AG08395 (cell line): ENCODE data around the gene SMIM33.
"Not testable (repeated sequence)": the region's sequence is repeated elsewhere in the genome, so short reads cannot be mapped to it uniquely, and the experiment has no call there.

Source experiments
- DNase-seq: peaks from one replicate; pipeline ENCODE4 v3.0.0; 2012; ENCODE audit warnings: mixed read lengths, low spot score

SMIM33 gene

DNA sequence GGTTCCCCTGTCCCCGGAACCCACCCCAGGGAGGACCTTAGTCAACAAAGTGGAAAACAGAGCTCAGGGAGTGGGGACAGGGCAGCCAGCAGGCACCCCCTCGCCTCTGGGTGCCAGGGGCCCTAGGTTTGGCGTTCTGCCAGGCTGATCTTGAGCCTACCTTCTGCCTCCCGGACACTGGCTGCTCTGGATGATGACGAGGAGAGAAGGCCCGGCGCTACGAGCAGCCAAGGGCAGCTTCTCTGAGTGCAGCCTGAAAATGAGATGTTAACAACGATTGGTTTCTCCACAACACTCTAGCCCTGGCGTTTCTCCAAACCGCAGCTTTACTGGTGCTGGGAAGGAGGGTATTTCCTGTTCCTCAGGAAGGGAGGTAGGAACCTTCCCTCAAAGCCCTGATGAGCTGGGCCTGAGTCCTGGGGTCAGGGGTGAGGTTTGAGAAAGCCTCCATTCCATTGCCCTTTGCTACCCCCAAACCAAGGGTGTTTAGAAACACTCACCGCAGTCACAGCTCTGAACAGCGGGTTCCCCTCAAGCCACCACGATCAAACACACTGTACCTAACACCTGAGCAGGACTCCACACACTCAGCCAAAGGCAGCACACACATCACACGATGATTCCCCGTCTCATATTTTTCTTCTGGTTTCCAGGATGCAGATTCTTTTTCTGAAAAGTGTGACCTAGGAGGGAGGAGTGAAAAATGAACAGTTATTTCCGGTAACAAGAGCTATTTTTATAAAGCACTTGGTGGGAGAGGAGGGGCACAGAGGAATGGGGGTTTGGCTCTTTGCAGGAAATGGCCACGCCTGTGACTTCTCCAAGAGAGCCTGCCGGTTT lies 11.5 kb downstream of the SMIM33 start, which contains the start of gene STING1:
Gene STING1, minus strand, starts transcription at position 709 of the 840 bp plus-strand sequence. CDS start 1,054 bp downstream, outside the sequence.
- peak; percentile 93 for DNase-seq

DNA sequence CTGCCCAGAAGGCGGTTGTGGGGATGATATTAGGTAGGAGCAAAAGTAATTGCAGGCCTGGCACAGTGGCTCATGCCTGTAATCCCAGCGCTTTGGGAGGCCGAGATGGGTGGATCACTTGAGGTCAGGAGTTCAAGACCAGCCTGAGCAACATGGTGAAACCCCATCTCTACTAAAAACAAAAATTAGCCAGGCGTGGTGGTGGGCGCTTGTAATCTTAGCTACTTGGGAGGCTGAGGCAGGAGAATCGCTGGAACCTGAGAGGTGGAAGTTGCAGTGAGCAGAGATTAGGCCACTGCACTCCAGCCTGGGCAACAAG lies 12.0 kb downstream of the SMIM33 start:
- DNase-seq, result not testable (repeated sequence)

DNA sequence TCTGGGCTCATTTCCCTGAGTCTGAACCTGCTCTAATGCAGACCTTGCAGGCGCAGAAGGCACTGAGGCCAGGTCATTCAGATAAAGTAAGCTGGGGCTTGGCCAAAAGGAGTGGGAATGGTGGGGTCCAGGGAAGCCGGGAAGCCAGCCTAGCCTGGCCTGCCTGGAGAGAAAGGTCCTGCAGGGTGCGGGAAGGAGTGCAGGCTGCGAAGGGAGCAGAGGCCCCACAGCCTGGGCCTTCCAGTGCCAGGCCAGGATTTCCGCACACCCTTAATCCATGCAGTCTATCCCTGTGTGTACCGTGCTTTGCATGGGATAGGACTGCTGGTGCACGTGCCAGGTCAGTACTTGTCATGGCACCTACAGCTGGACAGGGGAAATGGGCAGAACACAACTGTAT lies 15.4 kb downstream of the SMIM33 start:
- no peak for DNase-seq

DNA sequence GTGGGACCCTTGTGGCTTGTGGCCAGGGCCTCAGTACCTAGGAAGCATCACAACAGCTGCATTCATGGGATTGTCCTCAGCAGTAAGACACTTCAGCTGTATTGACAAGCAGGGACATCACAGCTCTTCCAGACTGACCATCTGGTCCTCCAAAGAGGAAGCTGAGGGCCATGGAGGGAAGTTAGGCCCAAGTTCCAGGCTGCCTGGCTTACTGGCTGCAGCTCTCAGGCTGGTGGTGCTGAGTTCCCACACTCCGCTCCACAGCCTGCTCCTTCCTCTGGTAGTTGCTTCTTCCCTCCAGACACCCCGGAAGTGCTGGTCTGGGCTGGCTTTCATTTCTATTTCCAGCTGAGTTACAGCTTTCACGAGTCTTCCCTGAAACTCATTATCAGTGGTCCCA lies 17.5 kb downstream of the SMIM33 start:
- no peak for DNase-seq

DNA sequence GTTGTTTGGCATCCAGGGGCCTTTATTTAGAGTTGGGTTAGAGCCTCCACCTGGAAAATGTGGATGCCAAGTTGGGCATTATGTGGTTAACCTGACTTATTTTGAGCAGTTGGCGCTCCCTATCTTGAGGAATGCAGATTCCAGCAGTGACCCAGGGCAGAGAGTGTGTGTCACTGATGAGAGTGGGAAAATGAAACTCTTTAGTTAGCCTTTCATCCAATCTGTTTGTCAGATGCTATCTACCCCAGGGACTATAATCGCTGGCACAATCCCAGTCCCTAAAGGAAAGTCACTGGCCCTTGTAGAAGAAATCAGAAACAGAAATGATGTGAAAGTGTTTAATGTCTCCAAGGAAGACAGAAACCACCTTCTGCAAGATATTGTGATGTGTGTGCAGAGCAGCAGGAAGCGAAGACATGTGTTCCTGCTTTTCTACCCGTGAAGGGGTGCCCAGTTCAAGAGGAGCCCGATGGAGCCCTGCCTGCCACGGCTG lies 21.9 kb downstream of the SMIM33 start:
- DNase-seq, result peak; percentile 72

DNA sequence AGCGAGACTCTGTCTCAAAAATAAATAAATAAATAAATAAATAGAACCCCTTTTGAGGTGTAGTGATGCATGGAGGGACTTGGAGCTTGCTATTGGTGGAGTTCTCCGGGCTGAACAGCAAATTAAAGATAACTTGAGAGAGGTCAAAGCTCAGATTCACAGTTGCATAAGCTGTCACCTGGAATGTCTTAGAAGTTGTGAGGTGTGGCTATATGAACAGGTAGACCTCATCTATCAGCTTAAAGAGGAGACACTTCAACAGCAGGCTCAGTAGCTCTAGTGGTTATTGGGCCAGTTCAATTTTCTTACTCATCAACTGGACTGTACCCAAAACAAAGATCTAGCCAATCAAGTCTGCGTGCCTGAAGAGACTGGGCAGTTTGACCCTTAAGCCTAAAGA lies 23.5 kb downstream of the SMIM33 start:
- peak; percentile 1 for DNase-seq

DNA sequence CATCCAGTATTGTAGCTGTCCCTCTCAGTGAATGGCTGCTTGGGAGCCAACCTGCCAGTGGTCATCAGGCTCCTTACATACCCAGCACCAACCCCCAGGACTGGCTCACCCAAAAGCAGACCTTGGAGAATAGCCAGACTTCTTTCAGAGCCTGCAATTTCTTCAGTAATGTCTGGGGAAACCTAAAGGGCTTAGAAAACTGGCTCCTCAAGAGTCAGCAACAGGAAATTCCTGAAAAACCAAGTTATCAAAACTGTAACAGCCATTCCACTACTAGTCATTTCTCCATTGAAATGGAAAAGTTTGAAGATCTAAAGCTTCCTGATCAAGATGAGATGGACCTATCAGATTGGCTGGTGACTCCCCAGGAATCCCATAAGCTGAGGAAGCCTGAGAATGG lies 24.0 kb downstream of the SMIM33 start:
- DNase-seq, result peak; percentile 31

DNA sequence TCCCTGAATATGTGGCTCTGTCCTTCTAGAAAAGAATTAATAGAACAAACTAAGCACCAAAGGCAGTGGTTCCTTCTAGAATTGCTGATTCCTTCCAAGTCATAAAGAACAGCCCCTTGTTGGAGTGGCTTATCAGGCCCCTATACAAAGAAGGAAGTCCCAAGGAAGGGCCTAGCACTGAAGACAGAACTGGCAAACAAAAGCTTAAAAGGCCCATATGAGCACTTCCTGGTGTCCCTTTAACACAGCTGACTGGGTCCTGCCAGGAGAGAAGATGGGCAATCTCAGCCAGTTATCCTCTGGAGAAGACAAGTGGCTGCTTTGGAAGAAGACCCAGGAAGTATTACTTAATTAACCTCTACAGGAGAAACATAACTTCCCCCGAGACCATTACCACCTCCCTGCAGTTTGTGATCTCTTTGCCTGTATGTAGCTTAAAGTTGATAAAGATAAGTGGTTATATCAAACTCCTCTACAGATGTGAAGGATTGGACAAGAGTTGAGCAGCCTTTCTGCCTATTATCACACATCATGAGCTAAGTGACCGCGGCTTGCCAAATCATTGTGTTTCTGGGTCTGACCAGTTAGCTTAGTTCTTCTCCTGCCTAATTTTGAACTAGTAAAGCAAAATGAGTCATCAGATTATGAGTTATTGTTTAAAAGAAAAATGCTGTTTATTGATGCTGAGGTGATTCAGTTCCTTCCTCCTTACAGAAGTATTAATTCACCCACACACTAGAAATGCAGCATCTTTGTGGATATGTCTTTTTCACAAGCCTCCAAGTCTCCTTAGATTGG lies 25.0 kb downstream of the SMIM33 start:
- DNase-seq, result peak; percentile 3

DNA sequence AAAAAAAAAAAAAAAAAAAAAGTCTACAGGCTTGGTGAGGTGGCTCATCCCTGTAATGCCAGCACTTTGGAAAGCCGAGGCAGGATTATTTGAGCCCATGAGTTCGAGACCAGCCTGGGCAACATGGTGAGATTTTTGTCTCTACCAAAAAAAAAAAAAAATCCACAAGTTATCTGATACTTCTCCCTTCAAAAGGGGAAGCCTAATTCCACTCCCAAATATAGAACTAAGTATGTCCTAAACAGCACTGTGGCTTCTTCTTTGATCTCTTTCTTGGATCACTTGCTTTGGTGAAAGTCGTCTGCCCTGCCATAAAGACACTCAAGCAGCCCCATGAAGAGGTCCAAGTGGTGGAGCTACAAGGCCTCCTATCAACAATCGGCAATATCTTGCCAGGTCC lies 30.6 kb downstream of the SMIM33 start:
- no peak for DNase-seq

DNA sequence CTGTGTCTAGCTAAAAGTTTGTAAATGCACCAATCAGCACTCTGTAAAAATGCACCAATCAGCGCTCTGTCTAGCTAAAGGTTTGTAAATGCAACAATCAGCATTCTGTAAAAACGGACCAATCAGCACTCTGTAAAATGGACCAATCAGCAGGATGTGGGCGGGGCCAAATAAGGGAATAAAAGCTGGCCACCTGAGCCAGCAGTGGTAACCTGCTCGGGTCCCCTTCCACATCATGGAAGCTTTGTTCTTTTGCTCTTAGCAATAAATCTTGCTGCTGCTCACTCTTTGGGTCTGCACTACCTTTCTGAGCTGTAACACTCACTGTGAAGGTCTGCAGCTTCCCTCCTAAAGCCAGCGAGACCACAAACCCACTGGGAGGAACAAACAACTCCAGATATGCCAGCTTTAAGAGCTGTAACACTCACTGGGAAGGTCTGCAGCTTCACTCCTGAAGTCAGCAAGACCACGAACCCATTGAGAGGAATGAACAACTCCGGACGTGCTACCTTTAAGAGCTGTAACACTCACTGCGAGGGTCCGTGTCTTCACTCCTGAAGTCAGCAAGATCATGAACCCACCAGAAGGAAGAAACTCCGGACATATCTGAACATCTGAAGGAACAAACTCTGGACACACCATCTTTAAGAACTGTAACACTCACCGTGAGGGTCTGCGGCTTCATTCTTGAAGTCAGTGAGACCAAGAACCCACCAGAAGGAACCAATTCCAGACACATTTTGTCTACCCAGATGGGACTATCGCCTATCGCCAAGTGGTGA lies 32.4 kb downstream of the SMIM33 start:
- DNase-seq, result not testable (repeated sequence)

DNA sequence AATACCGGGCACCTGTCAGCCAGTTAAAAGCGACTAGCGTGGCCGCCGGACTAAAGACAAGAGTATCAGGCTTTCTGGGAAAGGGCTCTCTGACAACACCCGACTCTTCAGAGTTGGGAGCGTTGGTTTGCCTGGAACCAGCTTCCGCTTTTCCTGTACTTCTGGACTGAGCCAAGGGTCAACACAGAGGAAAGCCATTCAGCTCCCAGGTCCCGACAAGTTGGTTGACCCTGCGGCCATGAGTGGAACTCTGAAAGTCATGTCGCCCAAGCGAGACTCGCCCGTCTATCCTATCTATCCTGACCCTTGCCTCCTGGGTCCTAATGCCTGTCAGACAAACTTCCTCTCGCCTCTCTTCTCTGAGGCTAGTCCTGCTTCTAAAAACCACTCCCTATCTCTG lies 33.1 kb downstream of the SMIM33 start:
- not testable (repeated sequence) for DNase-seq

DNA sequence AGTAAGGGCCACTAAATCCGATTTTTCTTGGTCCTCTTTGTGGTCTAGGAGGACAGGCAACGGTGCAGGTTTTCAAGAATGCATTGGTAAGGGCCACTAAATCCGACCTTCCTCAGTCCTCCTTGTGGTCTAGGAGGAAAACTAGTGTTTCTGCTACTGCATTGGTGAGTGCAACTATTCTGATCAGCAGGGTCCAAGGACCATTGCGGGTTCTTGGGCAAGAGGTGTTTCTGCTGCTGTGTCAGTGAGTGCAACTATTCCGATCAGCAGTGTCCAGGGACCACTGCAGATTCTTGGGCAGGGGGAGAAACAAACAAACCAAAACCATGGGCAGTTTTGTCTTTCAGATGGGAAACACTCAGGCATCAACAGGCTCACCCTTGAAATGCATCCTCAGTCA lies 33.9 kb downstream of the SMIM33 start:
- DNase-seq, result not testable (repeated sequence)

DNA sequence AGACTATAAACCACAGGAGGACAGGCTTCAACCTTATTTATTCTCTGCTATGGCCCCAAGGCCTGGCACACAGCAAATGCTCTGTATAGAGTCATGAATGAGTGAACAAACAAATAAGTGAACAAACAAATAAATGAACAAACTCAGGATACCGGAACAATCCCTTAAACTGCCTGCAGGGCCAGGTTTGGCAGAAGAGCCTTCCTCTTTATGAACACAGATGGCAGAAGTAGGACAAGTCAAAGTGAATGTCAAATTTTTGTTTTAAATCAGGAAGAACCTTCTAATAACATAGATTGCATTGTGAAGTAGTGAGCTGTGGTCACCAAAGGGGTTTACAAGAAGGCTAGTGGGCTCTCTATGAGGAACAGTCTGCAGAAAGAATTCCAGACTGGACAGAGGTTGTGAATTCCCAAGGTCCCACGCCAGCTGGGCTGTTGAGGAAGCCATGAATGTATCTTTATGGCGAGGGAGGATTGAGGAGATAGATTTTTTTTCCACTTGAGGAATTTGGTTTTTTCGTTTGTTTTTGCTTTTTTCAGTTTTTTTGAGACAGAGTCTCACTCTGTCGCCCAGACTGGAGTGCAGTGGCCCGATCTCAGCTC lies 42.1 kb downstream of the SMIM33 start:
- DNase-seq, result no peak

DNA sequence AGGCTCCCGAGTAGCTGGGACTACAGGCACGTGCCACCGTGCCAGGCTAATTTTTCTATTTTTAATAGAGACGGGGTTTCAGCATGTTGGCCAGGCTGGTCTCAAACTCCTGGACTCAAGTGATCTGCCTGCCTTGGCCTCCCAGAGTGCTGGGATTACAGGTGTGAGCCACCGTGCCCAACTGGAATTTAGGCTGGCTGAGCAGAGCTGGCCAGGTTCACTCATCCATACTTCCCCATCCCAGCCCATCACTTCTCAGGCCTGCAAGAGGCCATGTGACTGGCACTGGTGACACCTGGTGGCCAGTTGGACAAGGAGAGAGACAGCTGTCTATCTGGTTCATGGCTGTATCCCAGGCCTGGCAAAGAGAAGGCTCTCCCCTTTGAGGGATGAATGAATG lies 42.6 kb downstream of the SMIM33 start:
- peak; percentile 73 for DNase-seq

DNA sequence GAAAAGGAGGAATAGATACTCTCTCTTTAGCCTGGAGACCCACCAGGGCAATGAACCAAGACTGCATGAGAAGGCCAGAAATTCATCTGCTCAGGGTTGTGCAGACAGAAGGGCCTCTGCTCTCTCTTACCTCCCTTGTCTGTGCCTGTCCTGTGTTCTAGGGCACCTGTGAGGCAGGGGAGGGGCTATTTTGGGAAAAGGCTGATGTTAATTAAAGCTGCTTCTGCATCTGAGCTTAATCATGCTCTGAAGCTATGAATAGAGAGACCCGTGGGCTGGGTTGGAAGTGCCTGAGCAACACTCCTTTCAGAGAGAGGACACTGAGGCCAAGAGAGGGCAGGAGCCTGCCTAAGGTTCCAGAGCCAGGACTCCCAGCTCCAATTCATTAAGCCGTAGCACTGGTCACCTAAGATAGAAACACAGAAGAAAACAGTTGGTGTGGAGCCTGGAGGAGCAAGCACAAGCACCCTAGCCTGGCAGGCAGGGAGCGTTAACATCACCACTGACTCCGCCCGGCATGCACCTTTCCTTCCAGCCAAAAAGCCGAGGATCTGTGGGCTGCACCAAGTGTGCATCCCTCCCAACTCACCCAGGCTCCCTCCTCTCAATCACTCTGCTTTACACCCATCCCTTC lies 43.2 kb downstream of the SMIM33 start:
- DNase-seq, result no peak

DNA sequence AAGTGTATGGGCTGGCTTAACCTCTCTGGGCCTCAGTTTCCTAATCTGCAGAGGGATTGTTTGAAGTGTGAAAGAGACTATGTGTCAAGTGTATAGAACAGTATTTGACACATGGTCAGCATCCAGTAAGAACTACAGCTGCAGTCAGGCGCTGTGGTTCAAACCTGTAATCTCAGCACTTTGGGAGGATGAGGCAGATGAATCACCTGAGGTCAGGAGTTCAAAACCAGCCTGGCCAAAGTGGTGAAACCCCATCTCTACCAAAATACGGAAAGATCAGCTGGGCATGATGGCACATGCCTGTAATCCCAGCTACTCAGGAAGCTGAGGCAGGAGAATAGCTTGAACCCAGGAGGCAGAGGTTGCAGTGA lies 43.7 kb downstream of the SMIM33 start:
- DNase-seq, result no peak

DNA sequence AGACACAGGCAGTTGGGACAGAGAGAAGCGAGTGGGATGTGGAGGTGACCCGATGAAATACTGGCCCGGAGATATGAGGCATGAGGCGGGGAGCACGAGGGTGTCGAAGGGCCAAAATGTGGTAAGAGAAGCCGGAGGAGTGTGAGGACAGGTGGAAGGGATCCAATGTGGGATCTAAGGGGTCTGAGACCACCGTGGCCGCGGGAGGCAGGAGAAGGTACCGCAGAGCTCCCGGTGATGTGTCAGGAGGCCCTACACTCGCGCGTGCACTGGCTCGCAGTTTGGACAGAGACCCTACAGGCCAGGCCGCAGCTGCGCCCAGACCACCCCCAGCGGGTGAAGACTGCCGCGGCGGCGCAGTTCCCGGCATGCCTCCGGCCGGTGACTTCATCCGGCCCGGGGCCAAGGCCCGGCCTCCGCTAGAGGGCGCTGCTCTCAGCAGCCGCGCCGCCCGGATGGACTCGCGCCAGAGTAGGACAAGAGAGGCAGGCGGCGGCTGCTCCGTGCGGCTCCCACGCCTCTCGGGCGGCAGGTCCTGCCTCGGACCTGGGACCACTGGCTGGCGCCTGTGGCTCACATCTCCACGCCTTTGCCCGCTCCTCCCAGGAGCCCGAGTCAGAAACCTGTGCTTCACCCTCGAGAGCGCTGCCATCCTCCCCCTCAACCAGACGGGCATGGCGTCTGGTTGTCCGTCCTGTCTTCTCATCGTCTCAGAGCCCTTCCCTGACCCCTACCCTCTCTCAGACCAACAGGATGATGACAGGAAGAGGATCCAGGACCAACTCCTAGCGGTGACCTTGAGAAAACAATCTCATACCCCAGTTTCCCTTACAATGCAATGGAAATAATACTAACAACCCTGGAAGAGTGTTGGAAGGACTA lies 47.1 kb downstream of the SMIM33 start:
- DNase-seq, result peak; percentile 94
